Kidney epithelial cell (primary cell): ENCODE results near the gene ETV2. TPM values are rescaled to one million over a fixed set of nuclear protein-coding genes. Genes with fewer than 3 reads are reported as not detected.

ENCODE experiments used
- DNase-seq: peaks from one replicate; pipeline ENCODE4 v3.0.0-alpha.2; 2010; ENCODE audit warnings: low read depth
- H3K27me3 ChIP-seq: 2 replicates; pipeline ENCODE4 v1.6.0; 2011; ENCODE audit warnings: low read length; ENCODE audit not compliant: control insufficient read depth, insufficient read depth
- H3K36me3 ChIP-seq: 2 replicates; pipeline ENCODE4 v1.5.1; 2011; ENCODE audit warnings: low read length; ENCODE audit not compliant: control insufficient read depth, insufficient read depth
- H3K4me3 ChIP-seq: 2 replicates; pipeline ENCODE4 v1.5.1; 2011; ENCODE audit warnings: low read depth, mild to moderate bottlenecking, control low read depth, low read length
- CTCF ChIP-seq: IDR thresholded peaks from 2 replicates; pipeline ENCODE4 v1.5.1; 2011; ENCODE audit warnings: mild to moderate bottlenecking, moderate library complexity, low read length, control low read depth, inconsistent platforms; ENCODE audit not compliant: insufficient read depth, poor library complexity, severe bottlenecking
- total RNA-seq: library from RNA; depleted of rRNA; stranded (reverse); fragments of >200 nt; gene quantifications from 2 replicates; pipeline ENCODE4 v1.2.3, GENCODE V29; 2015

The ETV2 gene
- total RNA-seq, 1 donor from 2014 or later: not detected

DNA sequence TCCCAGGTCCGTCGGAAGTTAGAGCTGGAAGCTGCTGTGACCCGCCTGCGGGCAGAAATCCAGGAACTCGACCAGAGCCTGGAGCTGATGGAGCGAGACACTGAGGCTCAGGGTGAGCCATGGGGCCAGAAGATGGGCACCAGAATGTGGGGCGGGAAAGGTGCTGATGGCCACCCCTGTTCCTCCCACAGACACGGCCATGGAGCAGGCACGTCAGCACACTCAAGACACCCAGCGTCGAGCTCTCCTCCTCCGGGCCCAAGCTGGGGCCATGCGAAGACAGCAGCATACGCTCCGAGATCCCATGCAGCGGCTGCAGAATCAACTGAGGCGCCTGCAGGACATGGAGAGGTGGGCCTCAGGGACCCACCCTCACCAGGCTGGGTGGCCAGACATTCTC is 26.5 kb upstream of the ETV2 start:
- Histone ChIP-seq H3K36me3 (no peaks in the 10 kb centered on the region), H3K4me3 (no peak overlapping the region), H3K27me3 (no peaks in the 10 kb centered on the region)
- TF ChIP-seq CTCF: no peak
- DNase-seq: no peak

DNA sequence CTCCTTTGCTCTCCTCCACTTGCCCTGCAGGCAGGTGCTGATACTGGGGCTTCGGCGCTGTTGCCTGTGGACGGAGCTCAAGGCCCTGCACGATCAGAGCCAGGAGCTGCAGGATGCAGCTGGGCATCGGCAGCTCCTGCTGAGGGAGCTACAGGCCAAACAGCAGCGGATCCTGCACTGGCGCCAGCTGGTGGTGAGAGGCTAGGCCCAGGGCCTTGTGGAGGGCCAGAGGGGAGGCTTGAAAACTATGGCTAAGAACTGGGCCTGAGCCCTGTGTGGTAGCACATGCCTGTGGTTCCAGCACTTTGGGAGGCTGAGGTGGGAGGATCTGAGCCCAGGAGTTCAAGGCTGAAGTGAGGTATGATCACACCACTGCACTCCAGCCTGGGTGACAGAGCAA is 22.7 kb upstream of the ETV2 start:
- H3K4me3 ChIP-seq: no peak overlapping the region
- peak; percentile 23 for TF ChIP-seq CTCF
- no peak for DNase-seq
- no peaks in the 10 kb centered on the region for H3K27me3 ChIP-seq
- no peaks in the 10 kb centered on the region for H3K36me3 ChIP-seq

GRCh38 chr19:35619290-35619923 is 22.1 kb upstream of the ETV2 start:
- no peak for DNase-seq

DNA sequence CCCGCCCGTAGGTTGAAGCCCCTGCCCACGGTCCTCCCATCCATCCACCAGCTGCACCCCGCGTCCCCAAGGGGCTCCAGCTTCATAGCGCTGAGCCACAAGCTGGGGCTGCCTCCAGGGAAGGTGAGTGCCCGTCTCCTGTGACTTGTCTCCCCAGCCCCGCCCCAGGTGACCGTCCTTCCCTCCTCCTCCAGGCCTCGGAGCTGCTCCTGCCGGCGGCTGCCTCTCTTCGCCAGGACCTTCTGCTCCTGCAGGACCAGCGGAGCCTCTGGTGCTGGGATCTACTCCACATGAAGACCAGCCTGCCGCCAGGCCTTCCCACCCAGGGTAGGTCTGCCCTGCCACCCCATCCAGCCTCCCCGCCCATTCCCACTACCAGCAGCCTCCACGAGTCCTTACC is 21.5 kb upstream of the ETV2 start:
- no peaks in the 10 kb centered on the region for H3K36me3 ChIP-seq
- no peak overlapping the region for H3K4me3 ChIP-seq
- no peak for DNase-seq
- H3K27me3 ChIP-seq: no peaks in the 10 kb centered on the region
- TF ChIP-seq CTCF: no peak

More at GRCh38 chr19:35619290-35619923, 22.1 kb upstream of the ETV2 start:
- Histone ChIP-seq H3K4me3 (no peak overlapping the region), H3K27me3 (no peaks in the 10 kb centered on the region), H3K36me3 (no peaks in the 10 kb centered on the region)
- no peak for TF ChIP-seq CTCF

DNA sequence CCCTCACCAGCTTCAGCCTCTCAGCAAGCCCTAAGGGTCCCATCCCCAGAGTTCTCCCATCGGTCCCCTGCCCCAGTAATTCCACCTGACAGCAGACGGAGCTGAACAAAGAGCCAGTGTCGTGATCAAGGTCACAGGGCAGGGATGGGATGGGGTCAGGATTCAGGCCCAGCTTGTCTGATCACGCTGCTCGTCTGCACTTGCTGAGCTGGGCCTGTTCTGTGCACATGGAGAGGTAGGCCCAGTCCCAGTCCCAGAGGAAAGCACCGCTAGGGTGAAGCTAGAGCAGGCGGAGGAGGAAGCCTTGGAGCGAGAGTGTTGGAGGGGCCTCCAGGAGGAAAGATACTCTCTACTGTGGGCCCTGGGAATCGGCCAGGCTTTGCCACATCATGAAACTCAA is 19.8 kb upstream of the ETV2 start:
- Histone ChIP-seq H3K36me3 (no peaks in the 10 kb centered on the region), H3K27me3 (no peaks in the 10 kb centered on the region), H3K4me3 (no peak overlapping the region)
- TF ChIP-seq CTCF: no peak
- DNase-seq: no peak

DNA sequence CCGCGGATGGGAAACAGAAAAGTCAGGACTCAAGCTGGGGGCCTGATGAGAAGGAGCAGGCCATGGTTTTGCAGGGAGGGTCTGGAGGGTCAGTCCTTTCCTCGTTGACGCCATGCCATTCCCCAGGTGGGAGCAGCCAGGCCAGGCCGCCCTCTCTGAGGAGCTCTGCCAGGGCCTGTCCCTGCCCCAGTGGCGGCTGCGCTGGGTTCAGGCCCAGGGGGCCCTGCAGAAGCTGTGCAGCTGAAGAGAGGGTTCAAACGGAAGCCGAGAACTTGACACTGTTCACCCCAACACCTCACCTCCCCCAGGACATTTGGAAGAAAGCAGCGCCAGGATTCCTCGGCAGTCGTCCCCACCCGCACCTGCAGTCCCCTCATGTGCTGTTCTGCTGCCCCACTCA is 18.8 kb upstream of the ETV2 start:
- H3K27me3 ChIP-seq: no peaks in the 10 kb centered on the region
- no peak for TF ChIP-seq CTCF
- H3K36me3 ChIP-seq: no peaks in the 10 kb centered on the region
- no peak for DNase-seq
- no peak overlapping the region for H3K4me3 ChIP-seq
